Subcutaneous abdominal adipose tissue (tissue), 5 donors: Measurements from ENCODE around the gene SERPINB6.

Experiments
- H3K27ac ChIP-seq: one replicate; pipeline ENCODE4 v1.7.0; 2013; ENCODE audit warnings: low read depth, mild to moderate bottlenecking, inconsistent platforms, low read length, moderate library complexity
- H3K27me3 ChIP-seq, 5 donors: one replicate each; pipeline ENCODE4 v1.7.0; 2013; ENCODE audit warnings: low read length in 5 of 5, inconsistent platforms in 1 of 5; ENCODE audit not compliant: control insufficient read depth in 5 of 5, insufficient read depth in 4 of 5
- H3K36me3 ChIP-seq, 5 donors: one replicate each; pipeline ENCODE4 v1.7.0; 2013; ENCODE audit warnings: low read length in 5 of 5; ENCODE audit not compliant: control insufficient read depth in 5 of 5, insufficient read depth in 5 of 5
- H3K4me1 ChIP-seq, 5 donors: one replicate each; pipeline ENCODE4 v1.7.0; 2013; ENCODE audit warnings: low read length in 5 of 5, mild to moderate bottlenecking in 3 of 5, moderate library complexity in 1 of 5; ENCODE audit not compliant: control insufficient read depth in 5 of 5, insufficient read depth in 5 of 5
- H3K4me3 ChIP-seq, 5 donors: one replicate each; pipeline ENCODE4 v1.7.0; 2013; ENCODE audit warnings: low read length in 5 of 5, low read depth in 1 of 5
- H3K9ac ChIP-seq, 5 donors: one replicate each; pipeline ENCODE4 v1.7.0; 2013; ENCODE audit warnings: low read length in 5 of 5, mild to moderate bottlenecking in 4 of 5, moderate library complexity in 3 of 5
- H3K9me3 ChIP-seq, 5 donors: one replicate each; pipeline ENCODE4 v1.7.0; 2013; ENCODE audit warnings: low read length in 5 of 5; ENCODE audit not compliant: control insufficient read depth in 5 of 5
- donor health status: healthy.
- donor health status: healthy.
- donor health status: healthy.
- donor health status: healthy.
- donor health status: healthy.

SERPINB6 gene

DNA sequence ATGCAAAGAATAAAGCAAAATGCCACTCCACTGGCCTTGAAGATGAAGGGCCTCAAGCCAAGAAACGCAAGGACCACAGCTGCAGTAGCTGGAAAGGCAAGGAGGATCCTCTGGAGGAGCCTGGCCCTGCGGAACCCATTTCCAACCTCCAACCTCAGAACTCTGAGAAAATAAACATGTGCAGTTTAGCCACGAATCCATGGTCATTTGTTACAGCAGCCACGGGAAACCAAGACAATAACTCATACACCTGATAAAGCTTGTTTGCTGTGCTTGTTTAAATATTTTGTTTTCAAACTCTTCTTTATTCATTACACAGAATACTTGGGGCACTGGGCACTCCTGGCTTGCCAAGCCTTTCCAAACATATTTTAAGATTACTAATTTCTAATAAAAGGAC lies 10.4 kb downstream of the SERPINB6 start:
- H3K27me3 ChIP-seq = no peaks in the 10 kb centered on the region
- H3K9me3 ChIP-seq = no peaks in the 10 kb centered on the region
- peaks cover 0 to 15% (median 8%) of the 10 kb centered on the region in 5 donors for H3K36me3 ChIP-seq
- H3K9ac ChIP-seq = no peak overlapping the region
- H3K4me3 ChIP-seq = no peak overlapping the region
- H3K4me1 ChIP-seq = peaks cover 4 to 59% (median 59%) of the 10 kb centered on the region in 5 donors
- peak overlapping the region; percentile 91 for H3K27ac ChIP-seq

DNA sequence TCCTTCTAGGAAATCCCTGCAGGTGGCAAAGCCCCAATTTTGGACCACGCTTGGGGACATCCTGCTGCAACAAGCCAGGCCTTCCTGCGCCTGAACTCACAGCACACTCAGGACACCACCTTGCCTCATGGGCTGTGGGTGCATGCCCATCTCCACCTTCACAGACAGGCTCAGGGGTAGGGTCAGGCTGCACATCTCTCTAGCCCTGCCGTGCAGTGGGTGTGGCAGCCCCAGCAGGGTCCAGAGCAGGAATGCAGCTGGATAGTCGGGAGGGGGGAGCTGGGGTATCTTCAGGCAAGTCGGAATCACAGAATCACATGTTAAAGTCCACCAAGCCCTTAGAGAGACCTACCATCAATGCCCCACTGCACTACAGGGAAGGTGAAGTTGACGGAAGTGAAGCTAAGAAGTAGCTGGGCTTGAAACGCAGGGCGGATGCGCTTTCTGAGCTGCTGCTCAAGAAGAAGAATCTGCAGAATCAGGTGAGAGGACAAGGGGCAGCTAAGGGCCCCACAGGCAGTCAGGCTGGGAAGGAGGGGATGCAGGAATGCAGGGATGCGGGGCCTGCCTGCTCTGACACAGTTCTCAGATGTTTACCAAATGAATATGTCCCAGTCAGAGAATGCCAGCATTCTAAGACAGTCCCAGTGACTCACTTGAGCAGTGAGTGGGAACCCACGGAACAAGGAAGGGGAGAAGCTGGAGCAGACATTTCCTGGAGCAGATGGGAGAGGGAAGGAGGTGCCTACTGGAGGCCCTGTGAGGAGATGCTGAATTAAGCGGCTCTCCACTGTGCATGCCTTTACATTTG lies 11.3 kb downstream of the SERPINB6 start:
- H3K9me3 ChIP-seq = no peaks in the 10 kb centered on the region
- H3K4me3 ChIP-seq = no peak overlapping the region
- peaks cover 4 to 59% (median 59%) of the 10 kb centered on the region in 5 donors for H3K4me1 ChIP-seq
- H3K27me3 ChIP-seq = no peaks in the 10 kb centered on the region
- no peak overlapping the region for H3K9ac ChIP-seq
- peak overlapping the region; percentile 91 for H3K27ac ChIP-seq
- peaks cover 0 to 23% (median 11%) of the 10 kb centered on the region in 5 donors for H3K36me3 ChIP-seq

DNA sequence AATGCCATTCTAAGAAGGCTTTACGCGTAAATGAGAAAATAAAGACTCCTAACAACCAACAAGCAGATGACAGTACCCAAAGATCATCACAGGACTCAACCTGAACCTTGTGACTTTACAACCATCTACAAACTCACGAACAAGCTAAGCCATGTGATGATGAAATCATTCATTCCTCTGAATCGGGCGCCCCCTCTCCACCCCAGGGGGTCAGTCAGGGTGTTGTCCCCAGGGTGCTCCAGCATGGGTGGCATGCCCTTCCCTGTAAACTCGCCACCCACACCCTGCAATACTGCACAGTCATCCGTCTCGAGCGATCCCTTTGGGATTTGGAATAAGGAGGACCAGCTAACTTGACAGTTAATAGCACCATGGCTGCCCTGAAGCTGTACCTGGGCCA lies 12.6 kb downstream of the SERPINB6 start:
- Histone ChIP-seq H3K9me3 (no peaks in the 10 kb centered on the region), H3K4me3 (no peak overlapping the region), H3K27me3 (no peaks in the 10 kb centered on the region), H3K36me3 (peaks cover 4 to 30% (median 16%) of the 10 kb centered on the region in 5 donors), H3K27ac (peak overlapping the region; percentile 79), H3K4me1 (peaks cover 4 to 59% (median 57%) of the 10 kb centered on the region in 5 donors), H3K9ac (no peak overlapping the region)

DNA sequence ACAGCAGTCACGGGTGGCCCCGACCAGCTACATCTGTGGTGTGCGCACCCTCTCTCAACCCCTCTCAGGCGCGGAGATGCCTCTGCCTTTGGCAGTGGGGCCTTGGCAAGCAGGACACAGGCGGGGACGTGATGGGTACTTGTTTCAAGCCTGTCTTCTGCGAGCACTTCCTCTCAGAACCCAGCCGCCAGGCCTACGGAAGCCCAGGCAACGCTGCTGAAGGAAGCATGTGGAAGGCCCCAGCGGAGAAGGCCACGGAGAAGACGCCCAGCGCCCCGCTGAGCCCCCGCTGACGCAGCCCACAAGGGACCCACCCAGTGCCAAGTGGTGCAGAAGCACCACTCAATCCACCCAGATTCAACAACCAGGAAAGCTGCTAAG lies 13.0 kb downstream of the SERPINB6 start:
- Histone ChIP-seq H3K9ac (peak overlapping the region in 2 of 5 donors; percentile 32 to 38), H3K9me3 (no peaks in the 10 kb centered on the region), H3K4me3 (no peak overlapping the region), H3K27me3 (no peaks in the 10 kb centered on the region), H3K27ac (peak overlapping the region; percentile 79), H3K4me1 (peaks cover 4 to 54% (median 52%) of the 10 kb centered on the region in 5 donors), H3K36me3 (peaks cover 4 to 30% (median 16%) of the 10 kb centered on the region in 5 donors)

DNA sequence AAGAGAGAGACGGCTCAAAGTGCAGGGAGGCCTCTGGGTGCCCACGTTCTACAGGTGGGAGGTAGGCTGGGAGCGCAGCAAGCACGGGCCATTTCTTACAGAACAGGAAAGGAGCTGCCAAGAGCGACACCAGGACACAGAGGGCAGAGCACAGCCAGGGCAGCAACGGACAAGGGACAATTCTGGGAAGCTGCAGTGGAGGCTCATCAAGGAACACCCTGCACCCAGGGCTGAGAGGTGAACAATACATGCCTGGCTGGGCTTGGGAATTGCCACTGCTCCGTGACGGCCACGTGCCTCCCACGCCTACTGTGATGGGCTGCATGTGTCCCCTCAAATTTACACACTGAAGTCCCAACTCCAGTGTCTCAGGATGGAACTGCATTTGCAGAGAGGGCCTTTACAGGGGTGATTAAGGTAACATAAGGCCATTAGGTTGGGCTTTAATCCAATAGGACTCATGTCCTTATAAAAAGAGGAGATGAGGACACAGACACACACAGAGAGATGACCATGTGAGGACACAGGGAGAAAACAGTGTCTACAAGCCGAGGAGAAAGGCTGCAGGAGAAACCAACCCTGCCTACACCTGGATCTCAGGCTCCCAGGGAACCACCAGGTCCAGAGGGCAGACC lies 13.6 kb downstream of the SERPINB6 start:
- H3K27ac ChIP-seq = peak overlapping the region; percentile 79
- no peaks in the 10 kb centered on the region for H3K9me3 ChIP-seq
- no peaks in the 10 kb centered on the region for H3K27me3 ChIP-seq
- peaks cover 4 to 30% (median 16%) of the 10 kb centered on the region in 5 donors for H3K36me3 ChIP-seq
- peaks cover 4 to 51% (median 49%) of the 10 kb centered on the region in 5 donors for H3K4me1 ChIP-seq
- peak overlapping the region in 3 of 5 donors; percentile 35 to 53 (median 38) for H3K9ac ChIP-seq
- no peak overlapping the region for H3K4me3 ChIP-seq

DNA sequence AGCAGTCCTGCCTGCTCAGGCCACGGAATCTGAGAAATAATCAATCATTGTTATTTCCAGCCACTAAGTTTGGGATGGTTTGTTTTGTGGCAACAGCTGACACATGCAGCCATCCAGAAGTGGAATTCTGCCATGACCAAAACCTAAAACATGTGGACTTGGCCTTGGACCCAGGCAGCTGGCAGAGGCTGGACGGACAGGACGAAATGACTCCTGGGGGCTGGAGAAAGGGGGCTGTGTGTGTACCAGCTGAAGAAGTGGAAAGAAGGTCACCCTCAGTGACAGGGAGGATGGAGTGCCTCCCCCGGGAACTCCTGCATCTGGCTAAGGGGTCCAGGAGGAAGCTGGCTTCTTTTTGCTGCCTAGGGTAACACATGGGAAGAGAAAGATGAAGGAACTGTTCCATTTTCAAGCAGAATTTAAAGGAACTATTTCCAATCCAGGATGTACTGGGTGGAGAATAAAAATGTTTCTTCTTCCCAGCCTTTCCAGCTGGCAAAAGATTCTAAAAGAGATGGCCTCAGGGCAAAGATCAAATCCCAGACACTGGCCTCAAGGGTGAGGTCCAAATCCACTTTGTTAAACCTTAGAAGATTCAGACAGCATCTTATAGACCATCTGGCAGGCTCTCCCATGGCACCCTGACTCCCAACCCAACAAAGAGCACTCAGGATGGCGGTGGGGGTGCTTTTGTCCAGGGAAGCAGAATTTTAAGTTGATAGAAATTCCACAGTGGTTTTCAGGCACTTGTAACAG lies 14.3 kb downstream of the SERPINB6 start:
- Histone ChIP-seq H3K9ac (peak overlapping the region in 2 of 5 donors; percentile 22 to 53), H3K27ac (peak overlapping the region; percentile 79), H3K4me3 (no peak overlapping the region), H3K36me3 (peaks cover 4 to 30% (median 16%) of the 10 kb centered on the region in 5 donors), H3K27me3 (no peaks in the 10 kb centered on the region), H3K4me1 (peaks cover 9 to 50% (median 48%) of the 10 kb centered on the region in 5 donors), H3K9me3 (no peaks in the 10 kb centered on the region)

DNA sequence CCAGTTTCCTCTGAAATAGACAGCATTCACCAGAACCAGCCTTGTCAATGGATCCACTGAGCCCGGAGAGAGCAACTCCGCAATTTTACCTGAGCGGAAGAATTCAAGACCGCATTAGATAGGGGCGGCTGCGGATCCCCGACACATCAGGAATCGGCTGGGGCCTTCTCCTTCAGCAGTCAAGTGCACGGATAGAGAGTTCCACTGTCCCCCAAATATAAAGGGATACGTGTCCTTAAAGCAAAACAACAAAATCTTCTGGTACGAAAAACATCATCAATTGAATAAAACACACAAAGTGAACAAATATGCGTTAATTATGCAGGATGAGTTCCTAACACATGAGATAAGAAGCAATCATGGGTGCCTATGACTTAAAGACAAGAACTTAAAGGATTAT lies 18.3 kb downstream of the SERPINB6 start:
- Histone ChIP-seq H3K4me3 (peak overlapping the region in 1 of 5 donors; percentile 32), H3K9me3 (no peaks in the 10 kb centered on the region), H3K9ac (no peak overlapping the region), H3K27ac (peak overlapping the region; percentile 53), H3K4me1 (peaks cover 7 to 26% (median 20%) of the 10 kb centered on the region in 5 donors), H3K36me3 (peaks cover 4 to 47% (median 25%) of the 10 kb centered on the region in 5 donors), H3K27me3 (no peaks in the 10 kb centered on the region)

DNA sequence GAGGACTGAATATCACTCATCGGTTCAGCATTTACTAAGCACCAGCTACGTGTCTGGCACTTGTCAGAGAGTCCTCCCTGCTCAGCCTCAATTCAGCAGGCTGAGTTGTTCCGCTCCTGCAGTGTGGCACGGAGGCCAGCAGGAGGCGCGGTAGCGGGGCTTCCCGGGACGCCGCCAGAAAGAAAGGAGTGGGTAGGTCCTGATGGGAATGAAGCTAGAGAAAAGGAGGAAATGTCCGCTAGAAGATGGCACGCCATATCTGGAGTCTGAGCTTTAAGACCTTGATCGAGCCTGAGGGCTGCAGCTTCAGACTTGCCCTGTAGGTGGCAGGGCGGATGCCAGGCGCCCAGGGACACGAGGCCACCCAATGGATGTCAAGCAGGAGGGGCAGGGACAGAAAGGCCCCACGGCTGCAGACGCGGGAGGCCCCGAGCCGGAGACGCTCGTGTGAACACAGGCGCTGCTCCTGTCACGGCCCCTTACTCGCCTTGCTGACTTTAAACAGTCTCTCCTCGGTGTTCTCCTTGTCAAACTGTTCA lies 18.7 kb downstream of the SERPINB6 start:
- peak overlapping the region; percentile 53 for H3K27ac ChIP-seq
- no peaks in the 10 kb centered on the region for H3K27me3 ChIP-seq
- peaks cover 5 to 21% (median 15%) of the 10 kb centered on the region in 5 donors for H3K4me1 ChIP-seq
- no peak overlapping the region for H3K9ac ChIP-seq
- peaks cover 4 to 52% (median 30%) of the 10 kb centered on the region in 5 donors for H3K36me3 ChIP-seq
- no peaks in the 10 kb centered on the region for H3K9me3 ChIP-seq
- peak overlapping the region in 2 of 5 donors; percentile 32 to 36 for H3K4me3 ChIP-seq

DNA sequence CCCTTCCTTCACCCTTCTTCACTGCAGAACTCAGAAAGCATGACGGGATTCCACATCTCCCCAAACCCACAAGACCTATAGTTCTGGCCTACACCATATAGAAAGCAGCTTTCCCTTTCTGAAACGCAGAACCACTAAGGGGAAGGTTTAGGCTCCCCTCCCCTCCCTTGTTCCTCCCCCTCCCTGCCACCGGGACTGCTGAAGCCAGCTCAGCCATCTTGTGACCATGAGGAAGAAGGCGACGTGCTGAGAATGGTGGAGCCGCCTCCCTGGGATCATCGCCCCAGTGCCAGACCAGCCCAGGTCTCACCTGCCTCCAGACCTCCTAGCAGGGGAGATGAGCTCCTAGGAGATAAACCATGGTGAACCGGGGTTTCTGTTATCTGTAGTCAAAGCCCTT lies 19.6 kb downstream of the SERPINB6 start:
- Histone ChIP-seq H3K4me3 (no peak overlapping the region), H3K27me3 (no peaks in the 10 kb centered on the region), H3K36me3 (peaks cover 4 to 56% (median 36%) of the 10 kb centered on the region in 5 donors), H3K27ac (peak overlapping the region; percentile 53), H3K4me1 (peaks cover under 1 to 12% (median 6%) of the 10 kb centered on the region in 5 donors), H3K9me3 (no peaks in the 10 kb centered on the region), H3K9ac (peak overlapping the region in 1 of 5 donors; percentile 12)
